Stimulated activated naive CD4-positive, alpha-beta T cell treated with Interleukin-2 at 50 U/mL for 16 hours (primary cell): ENCODE results near the gene TRIM50.
"Not testable (repeated sequence)": the region's sequence is repeated elsewhere in the genome, so short reads cannot be mapped to it uniquely, and the experiment has no call there.

Experiments used
- DNase-seq: peaks from one replicate; lab custom pipeline; 2025; lab: John Stamatoyannopoulos, UW

TRIM50 gene

GRCh38 chr7:73314271-73314670, 13.6 kb downstream of the TRIM50 start:
- DNase-seq = no peak

DNA sequence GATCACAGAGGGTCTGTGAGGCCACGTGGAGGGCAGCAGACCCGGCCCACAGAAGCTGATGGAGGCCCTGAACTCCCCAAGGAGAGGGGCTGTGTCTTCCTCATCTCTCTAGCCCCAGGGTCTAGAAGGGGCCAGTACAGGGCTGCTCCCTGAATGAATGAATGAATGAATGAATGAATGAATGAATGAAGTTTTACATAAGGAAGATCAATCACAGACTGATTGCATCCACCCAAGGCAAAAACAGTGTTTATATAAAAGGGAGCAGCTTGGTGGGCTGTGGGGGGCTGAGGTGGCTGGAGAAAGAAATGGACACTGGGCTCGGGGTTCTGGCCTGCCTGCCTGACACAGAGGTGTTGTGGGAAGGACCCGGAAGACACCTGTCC, 14.4 kb downstream of the TRIM50 start:
- no peak for DNase-seq

- DNase-seq = no peak
Measured at GRCh38 chr7:73312831-73313520, 14.9 kb downstream of the TRIM50 start.

DNA sequence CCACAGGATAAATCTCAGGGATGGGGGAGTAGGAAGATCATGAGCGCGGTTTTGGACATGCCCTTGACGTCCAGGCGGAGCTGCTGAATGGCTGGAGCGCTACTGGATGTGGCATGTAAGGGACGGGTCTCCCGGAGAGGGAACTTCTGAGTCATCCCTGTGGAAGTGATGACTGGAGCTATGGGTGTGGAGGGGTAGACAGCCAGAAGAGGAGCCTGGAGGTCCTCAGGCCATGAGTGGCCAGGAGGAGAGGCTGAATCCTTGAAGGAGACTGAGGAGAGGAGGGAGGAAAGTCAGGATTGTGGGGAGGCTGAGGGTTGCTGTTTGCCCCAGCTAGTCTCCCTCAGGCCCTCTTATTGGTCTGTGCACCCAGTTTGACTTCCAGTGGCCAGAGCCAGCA, 16.5 kb downstream of the TRIM50 start:
- not testable (repeated sequence) for DNase-seq

- DNase-seq = peak; percentile 88
Measured at GRCh38 chr7:73308665-73309214, 19.1 kb downstream of the TRIM50 start, which contains the start of gene NSUN5. TSS of gene NSUN5 (minus strand) at chr7:73308826. CDS start at chr7:73308790, 36 bp downstream.

GRCh38 chr7:73308074-73308664, 19.7 kb downstream of the TRIM50 start:
- DNase-seq = no peak

DNA sequence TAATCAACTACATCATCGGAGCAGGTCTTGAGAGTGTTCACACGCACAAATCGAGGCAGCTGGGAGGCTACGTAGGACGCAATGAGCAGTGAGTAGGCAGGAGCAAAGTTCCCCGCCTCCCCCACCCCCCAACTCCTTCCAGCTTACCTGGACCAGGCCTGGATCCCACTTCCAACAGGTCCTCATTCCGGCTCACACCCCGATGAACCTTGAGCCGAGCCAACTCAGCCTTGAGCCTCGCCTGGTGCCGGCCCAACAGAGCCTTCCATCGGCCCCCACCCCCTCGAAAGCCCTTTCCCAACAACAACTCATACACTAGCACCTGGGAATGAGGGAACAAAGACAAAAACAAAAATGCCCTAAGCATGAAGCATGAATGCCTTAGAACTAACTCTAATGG, 20.4 kb downstream of the TRIM50 start:
- no peak for DNase-seq

GRCh38 chr7:73304612-73305387, 23.1 kb downstream of the TRIM50 start:
- DNase-seq = not testable (repeated sequence)

GRCh38 chr7:73304071-73304470, 23.8 kb downstream of the TRIM50 start:
- DNase-seq = no peak

GRCh38 chr7:73303546-73303945, 24.3 kb downstream of the TRIM50 start:
- no peak for DNase-seq

GRCh38 chr7:73302846-73303245, 25.0 kb downstream of the TRIM50 start:
- DNase-seq = not testable (repeated sequence)

DNA sequence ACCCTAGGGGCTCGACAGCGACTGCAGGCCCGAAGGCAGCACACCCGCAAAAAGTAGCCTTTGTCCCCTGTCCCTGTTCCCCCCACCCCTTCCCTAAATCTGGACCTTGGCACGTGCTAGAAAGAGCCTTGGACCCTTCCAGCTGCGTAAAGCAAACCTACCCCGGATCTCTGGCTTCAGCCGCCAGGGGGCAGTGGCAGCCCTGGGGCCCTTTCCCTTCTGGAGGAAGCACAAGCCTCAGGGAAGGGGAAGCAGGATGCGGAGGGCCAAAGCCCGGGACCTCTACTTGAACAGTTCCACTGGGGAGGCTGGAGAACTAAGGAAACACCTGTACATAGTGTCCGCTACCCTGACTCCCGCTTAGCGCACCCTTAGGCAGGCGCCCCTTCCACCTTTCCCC, 26.8 kb downstream of the TRIM50 start:
- not testable (repeated sequence) for DNase-seq

DNA sequence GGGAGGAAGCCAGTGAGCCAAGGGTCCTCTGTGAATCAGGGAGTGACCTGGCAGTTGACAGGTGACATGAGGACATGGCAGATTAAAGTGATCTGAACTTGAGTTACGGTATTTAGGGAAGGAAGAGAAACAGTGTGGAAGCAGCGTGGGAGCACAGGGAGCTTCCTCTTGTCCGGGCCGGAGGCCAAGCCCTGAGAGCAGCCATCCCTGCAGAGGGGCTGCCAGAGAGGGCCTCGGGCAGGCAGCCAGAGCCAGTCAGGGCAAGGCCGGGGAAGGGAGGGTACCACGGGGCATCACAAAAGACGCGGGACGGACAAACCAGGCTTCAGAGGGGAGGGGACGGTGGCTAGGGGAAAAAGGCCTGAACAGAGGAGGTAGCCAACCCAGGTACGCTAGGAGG, 28.1 kb downstream of the TRIM50 start:
- DNase-seq = not testable (repeated sequence)

- DNase-seq = not testable (repeated sequence)
Measured at GRCh38 chr7:73297706-73298105, 30.2 kb downstream of the TRIM50 start.

DNA sequence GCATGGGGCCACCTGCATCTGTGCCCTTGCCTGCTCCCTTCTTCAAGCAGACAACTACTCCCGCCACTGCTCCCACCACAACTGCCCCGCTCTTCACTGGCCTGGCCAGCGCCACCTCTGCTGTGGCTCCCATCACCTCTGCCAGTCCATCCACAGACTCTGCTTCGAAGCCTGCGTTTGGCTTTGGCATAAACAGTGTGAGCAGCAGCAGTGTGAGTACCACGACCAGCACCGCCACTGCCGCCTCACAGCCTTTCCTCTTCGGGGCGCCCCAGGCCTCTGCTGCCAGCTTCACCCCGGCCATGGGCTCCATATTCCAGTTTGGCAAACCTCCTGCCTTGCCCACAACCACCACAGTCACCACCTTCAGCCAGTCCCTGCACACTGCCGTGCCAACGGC, 30.6 kb downstream of the TRIM50 start:
- not testable (repeated sequence) for DNase-seq

GRCh38 chr7:73277210-73277609, 50.7 kb downstream of the TRIM50 start:
- not testable (repeated sequence) for DNase-seq

GRCh38 chr7:73267813-73268212, 60.1 kb downstream of the TRIM50 start:
- not testable (repeated sequence) for DNase-seq

GRCh38 chr7:73266719-73267368, 61.0 kb downstream of the TRIM50 start:
- DNase-seq = not testable (repeated sequence)
